ENCODE results near the gene KIAA0513. TPM values are rescaled to one million over a fixed set of nuclear protein-coding genes. Genes with fewer than 3 reads are reported as not detected.
A peak's percentile ranks its signal among the peaks of the same experiment; 100 is the strongest.

Gene KIAA0513
- total RNA-seq, 2 donors from 2014 or later, result 23.1 to 71.9 TPM

GRCh38 chr16:85037050-85037410, 9.4 kb downstream of the KIAA0513 start:
- Histone ChIP-seq H3K36me3 (replicated peaks in 1 of 2; ENCODE audit: insufficient read depth in 1 of 2, low read depth in 2 of 2) (no peaks in the 10 kb centered on the region), H3K4me1 (peaks cover 19% of the 10 kb centered on the region), H3K27ac (no peak overlapping the region), H3K9me3 (no peaks in the 10 kb centered on the region), H3K27me3 (no peaks in the 10 kb centered on the region), H3K4me3 (no peak overlapping the region)
- 90 to 91% methylated on average over 7 of the region's 7 CpGs for WGBS, 2 donors
- DNase-seq, result peak in 1 of 4 donors; percentile 69
- TF ChIP-seq POLR2A (IDR thresholded peaks at IDR 0.05), result no peak
- intact Hi-C loops (cut with DNase I), result no loop called here
- no peak for ATAC-seq

DNA sequence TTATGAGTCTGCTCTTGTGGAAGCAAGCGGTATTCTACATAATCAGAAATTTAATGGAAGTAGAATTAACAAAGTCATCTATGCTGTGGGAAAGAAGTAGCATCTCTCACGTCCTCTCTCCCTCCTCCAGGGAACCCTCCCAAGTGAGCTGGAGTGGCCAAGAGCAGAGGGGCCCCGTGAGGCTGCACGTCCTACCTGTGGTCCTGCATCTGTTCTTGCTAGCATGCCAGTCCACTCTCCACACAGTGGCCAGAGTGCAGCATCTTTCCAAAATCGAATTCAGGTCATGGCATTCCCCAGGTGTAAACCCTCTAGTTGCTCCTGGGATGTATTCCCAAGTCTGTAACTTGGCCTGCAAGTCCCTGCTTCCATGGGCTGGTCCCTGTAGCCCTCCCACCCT, 10.1 kb downstream of the KIAA0513 start:
- Histone ChIP-seq H3K27ac (no peak overlapping the region), H3K36me3 (replicated peaks in 1 of 2; ENCODE audit: insufficient read depth in 1 of 2, low read depth in 2 of 2) (no peaks in the 10 kb centered on the region), H3K27me3 (no peaks in the 10 kb centered on the region), H3K9me3 (no peaks in the 10 kb centered on the region), H3K4me3 (no peak overlapping the region), H3K4me1 (peaks cover 19% of the 10 kb centered on the region)
- no peak for ATAC-seq
- TF ChIP-seq CTCF (IDR thresholded peaks at IDR 0.05), result no peak
- TF ChIP-seq POLR2A (IDR thresholded peaks at IDR 0.05), result no peak
- no peak for DNase-seq
- intact Hi-C loops (cut with DNase I), result no loop called here
- 75 to 82% methylated on average over 5 of the region's 5 CpGs for whole genome bisulfite sequencing, 2 donors

DNA sequence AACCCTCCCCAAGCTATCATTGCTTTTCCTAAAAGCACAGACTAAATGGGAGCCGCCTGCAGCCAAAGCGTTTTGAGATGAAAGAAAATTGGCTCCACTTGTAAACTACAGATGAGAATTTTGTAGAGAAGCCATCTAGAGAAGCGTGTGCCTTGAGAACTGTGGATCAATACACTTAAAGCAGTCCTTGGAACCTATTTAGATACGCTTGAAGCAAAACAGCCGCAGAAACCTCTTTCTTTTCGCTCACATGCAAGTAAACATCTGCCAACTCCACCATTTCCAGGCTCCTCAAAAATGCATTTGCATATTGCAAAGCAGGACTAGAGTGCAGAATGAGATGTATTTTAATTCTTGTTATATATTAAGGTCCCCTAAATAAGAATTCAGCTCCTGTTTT, 13.1 kb downstream of the KIAA0513 start:
- 78 to 84% methylated on average over 6 of the region's 6 CpGs for WGBS, 2 donors
- H3K36me3 ChIP-seq (replicated peaks in 1 of 2; ENCODE audit: insufficient read depth in 1 of 2, low read depth in 2 of 2), result no peaks in the 10 kb centered on the region
- no peak overlapping the region for H3K4me3 ChIP-seq
- no peaks in the 10 kb centered on the region for H3K9me3 ChIP-seq
- peaks cover 11% of the 10 kb centered on the region for H3K4me1 ChIP-seq
- no peaks in the 10 kb centered on the region for H3K27me3 ChIP-seq
- intact Hi-C loops (cut with DNase I), result no loop called here
- ATAC-seq, result no peak
- TF ChIP-seq POLR2A (IDR thresholded peaks at IDR 0.05) (no peak), CTCF (IDR thresholded peaks at IDR 0.05) (no peak)
- DNase-seq, result no peak
- no peak overlapping the region for H3K27ac ChIP-seq

DNA sequence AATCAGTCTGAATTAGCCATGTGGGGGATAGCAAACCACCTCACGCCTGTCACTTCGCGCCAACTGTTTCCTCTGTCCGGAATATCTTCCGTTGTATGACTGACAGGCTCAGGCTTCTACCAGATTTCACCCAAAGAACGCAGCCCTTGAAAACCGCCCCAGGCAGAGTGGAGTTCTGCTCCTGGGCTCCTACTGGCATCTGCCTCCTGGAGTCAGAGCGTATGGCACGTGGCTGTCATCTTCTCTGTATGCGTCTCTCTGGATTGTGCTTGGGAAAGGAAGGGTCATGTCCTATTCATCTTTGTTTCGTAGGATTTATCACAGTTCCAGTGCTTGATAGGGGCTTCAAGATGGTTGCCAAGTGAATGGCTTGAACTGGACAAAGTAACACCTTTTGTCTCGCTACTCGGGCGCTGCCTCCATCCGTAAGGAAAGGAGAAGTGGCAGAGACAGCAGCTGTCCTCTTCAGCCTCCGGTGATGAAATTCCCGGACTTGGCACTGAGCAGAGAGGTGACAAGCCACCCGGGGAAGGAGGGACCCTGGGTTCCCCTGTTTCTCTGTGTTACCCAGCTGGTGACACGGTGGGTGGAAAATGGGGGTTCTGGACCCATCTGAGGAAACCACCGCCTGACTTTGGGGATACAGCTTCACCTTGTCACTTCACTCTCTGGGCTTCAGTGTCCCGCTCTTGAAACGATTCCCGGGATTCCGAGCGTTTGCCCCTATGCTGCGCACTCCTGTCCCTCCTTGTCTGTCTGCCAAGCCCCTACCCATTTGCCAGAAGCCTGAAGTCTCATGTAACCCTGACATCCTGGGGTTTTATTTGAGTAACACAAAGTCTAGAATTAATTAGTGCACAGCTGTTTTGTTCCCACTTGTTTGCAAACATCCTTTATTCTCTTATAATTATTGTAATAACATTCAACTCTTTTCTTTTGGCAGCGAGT, 13.9 kb downstream of the KIAA0513 start:
- TF ChIP-seq POLR2A (IDR thresholded peaks at IDR 0.05) (no peak), CTCF (IDR thresholded peaks at IDR 0.05) (no peak)
- ATAC-seq (no peak), DNase-seq (no peak)
- 74 to 75% methylated on average over 24 to 27 of the region's 27 CpGs for WGBS, 2 donors
- peaks cover 14% of the 10 kb centered on the region for H3K4me1 ChIP-seq
- no peaks in the 10 kb centered on the region for H3K36me3 ChIP-seq (replicated peaks in 1 of 2; ENCODE audit: insufficient read depth in 1 of 2, low read depth in 2 of 2)
- no peaks in the 10 kb centered on the region for H3K27me3 ChIP-seq
- intact Hi-C loops (cut with DNase I), result no loop called here
- no peak overlapping the region for H3K4me3 ChIP-seq
- no peak overlapping the region for H3K27ac ChIP-seq
- H3K9me3 ChIP-seq, result no peaks in the 10 kb centered on the region

DNA sequence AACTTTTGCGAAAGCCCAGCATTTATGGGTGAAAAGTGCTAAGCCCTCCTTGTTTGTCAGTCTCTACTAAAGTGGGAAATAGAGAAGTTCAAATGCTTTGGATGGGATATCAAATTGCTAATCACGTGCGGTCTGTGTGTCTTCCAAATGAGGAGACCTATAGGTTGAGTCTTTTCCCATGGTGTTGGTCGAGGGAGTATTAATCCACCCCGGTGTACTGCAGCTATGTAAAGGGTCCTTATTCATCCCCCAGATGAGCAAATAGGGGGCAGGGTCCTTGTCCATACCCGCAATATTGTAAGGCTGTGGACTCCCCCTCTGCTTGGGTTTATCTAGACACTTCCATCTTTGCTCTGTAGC, 14.6 kb downstream of the KIAA0513 start:
- intact Hi-C loops (cut with DNase I), result no loop called here
- H3K4me1 ChIP-seq, result peaks cover 17% of the 10 kb centered on the region
- no peaks in the 10 kb centered on the region for H3K9me3 ChIP-seq
- WGBS, 2 donors, result 65 to 70% methylated on average over 6 of the region's 6 CpGs
- ATAC-seq (no peak), DNase-seq (no peak)
- H3K27me3 ChIP-seq, result no peaks in the 10 kb centered on the region
- TF ChIP-seq CTCF (IDR thresholded peaks at IDR 0.05) (no peak), POLR2A (IDR thresholded peaks at IDR 0.05) (no peak)
- no peak overlapping the region for H3K4me3 ChIP-seq
- no peaks in the 10 kb centered on the region for H3K36me3 ChIP-seq (replicated peaks in 1 of 2; ENCODE audit: insufficient read depth in 1 of 2, low read depth in 2 of 2)
- H3K27ac ChIP-seq, result no peak overlapping the region

All from body of pancreas (tissue), 4 donors.